ENCODE data around the gene RAB6C.
"Not testable (repeated sequence)": the region's sequence is repeated elsewhere in the genome, so short reads cannot be mapped to it uniquely, and the experiment has no call there.

Gene RAB6C

GRCh38 chr2:129957891-129958290, 21.6 kb upstream of the RAB6C start:
- no peak for TF ChIP-seq CTCF (IDR thresholded peaks at IDR 0.05; ENCODE audit: insufficient read depth, missing control alignments)
- DNase-seq (ENCODE audit: insufficient read length, low spot score) (no peak), FAIRE-seq (no peak)

- not testable (repeated sequence) for FAIRE-seq; DNase-seq (ENCODE audit: insufficient read length, low spot score)
Measured at GRCh38 chr2:129958736-129959135, 20.7 kb upstream of the RAB6C start.

- not testable (repeated sequence) for DNase-seq (ENCODE audit: insufficient read length, low spot score); FAIRE-seq
Measured at GRCh38 chr2:129968605-129969004, 10.9 kb upstream of the RAB6C start.

- no peak for DNase-seq (ENCODE audit: insufficient read length, low spot score)
- no peak for TF ChIP-seq CTCF (IDR thresholded peaks at IDR 0.05; ENCODE audit: insufficient read depth, missing control alignments)
- FAIRE-seq: no peak
Measured at GRCh38 chr2:129975016-129975774, 4.3 kb upstream of the RAB6C start.

GRCh38 chr2:129976969-129977368, 2.5 kb upstream of the RAB6C start:
- FAIRE-seq; DNase-seq (ENCODE audit: insufficient read length, low spot score): not testable (repeated sequence)

- FAIRE-seq: no peak
- DNase-seq (ENCODE audit: insufficient read length, low spot score): no peak
- no peak for TF ChIP-seq CTCF (IDR thresholded peaks at IDR 0.05; ENCODE audit: insufficient read depth, missing control alignments)
Measured at GRCh38 chr2:129977986-129978385, 1.5 kb upstream of the RAB6C start.

GRCh38 chr2:129980246-129980645, 780 bp downstream of the RAB6C start:
- not testable (repeated sequence) for FAIRE-seq; DNase-seq (ENCODE audit: insufficient read length, low spot score)

- FAIRE-seq; DNase-seq (ENCODE audit: insufficient read length, low spot score): not testable (repeated sequence)
Measured at GRCh38 chr2:129981689-129982088, 2.2 kb downstream of the RAB6C start.

- DNase-seq (ENCODE audit: insufficient read length, low spot score) (no peak), FAIRE-seq (no peak)
- no peak for TF ChIP-seq CTCF (IDR thresholded peaks at IDR 0.05; ENCODE audit: insufficient read depth, missing control alignments)
Measured at GRCh38 chr2:129984426-129984825, 5.0 kb downstream of the RAB6C start.

- not testable (repeated sequence) for FAIRE-seq; DNase-seq (ENCODE audit: insufficient read length, low spot score)
Measured at GRCh38 chr2:129992415-129993006, 13.0 kb downstream of the RAB6C start.

GRCh38 chr2:129993151-129993550, 13.7 kb downstream of the RAB6C start:
- not testable (repeated sequence) for FAIRE-seq; DNase-seq (ENCODE audit: insufficient read length, low spot score)

GRCh38 chr2:129996657-129997237, 17.3 kb downstream of the RAB6C start:
- not testable (repeated sequence) for FAIRE-seq

GRCh38 chr2:129998771-129999170, 19.3 kb downstream of the RAB6C start:
- not testable (repeated sequence) for DNase-seq (ENCODE audit: insufficient read length, low spot score); FAIRE-seq

More at GRCh38 chr2:129996657-129997237, 17.3 kb downstream of the RAB6C start:
- DNase-seq (ENCODE audit: insufficient read length, low spot score): not testable (repeated sequence)

- DNase-seq (ENCODE audit: insufficient read length, low spot score); FAIRE-seq: not testable (repeated sequence)
Measured at GRCh38 chr2:130005862-130006261, 26.4 kb downstream of the RAB6C start.

GRCh38 chr2:130016701-130017100, 37.2 kb downstream of the RAB6C start:
- not testable (repeated sequence) for FAIRE-seq

More at GRCh38 chr2:130016701-130017100, 37.2 kb downstream of the RAB6C start:
- DNase-seq (ENCODE audit: insufficient read length, low spot score): not testable (repeated sequence)
